Subcutaneous abdominal adipose tissue (tissue), 5 donors: Measurements from ENCODE around the gene FREM2.

Experiments
- H3K27ac ChIP-seq: one replicate; pipeline ENCODE4 v1.7.0; 2013; ENCODE audit warnings: low read depth, mild to moderate bottlenecking, inconsistent platforms, low read length, moderate library complexity
- H3K27me3 ChIP-seq, 5 donors: one replicate each; pipeline ENCODE4 v1.7.0; 2013; ENCODE audit warnings: low read length in 5 of 5, inconsistent platforms in 1 of 5; ENCODE audit not compliant: control insufficient read depth in 5 of 5, insufficient read depth in 4 of 5
- H3K36me3 ChIP-seq, 5 donors: one replicate each; pipeline ENCODE4 v1.7.0; 2013; ENCODE audit warnings: low read length in 5 of 5; ENCODE audit not compliant: control insufficient read depth in 5 of 5, insufficient read depth in 5 of 5
- H3K4me1 ChIP-seq, 5 donors: one replicate each; pipeline ENCODE4 v1.7.0; 2013; ENCODE audit warnings: low read length in 5 of 5, mild to moderate bottlenecking in 3 of 5, moderate library complexity in 1 of 5; ENCODE audit not compliant: control insufficient read depth in 5 of 5, insufficient read depth in 5 of 5
- H3K4me3 ChIP-seq, 5 donors: one replicate each; pipeline ENCODE4 v1.7.0; 2013; ENCODE audit warnings: low read length in 5 of 5, low read depth in 1 of 5
- H3K9ac ChIP-seq, 5 donors: one replicate each; pipeline ENCODE4 v1.7.0; 2013; ENCODE audit warnings: low read length in 5 of 5, mild to moderate bottlenecking in 4 of 5, moderate library complexity in 3 of 5
- H3K9me3 ChIP-seq, 5 donors: one replicate each; pipeline ENCODE4 v1.7.0; 2013; ENCODE audit warnings: low read length in 5 of 5; ENCODE audit not compliant: control insufficient read depth in 5 of 5
- donor health status: healthy.
- donor health status: healthy.
- donor health status: healthy.
- donor health status: healthy.
- donor health status: healthy.

Gene FREM2, protein sequence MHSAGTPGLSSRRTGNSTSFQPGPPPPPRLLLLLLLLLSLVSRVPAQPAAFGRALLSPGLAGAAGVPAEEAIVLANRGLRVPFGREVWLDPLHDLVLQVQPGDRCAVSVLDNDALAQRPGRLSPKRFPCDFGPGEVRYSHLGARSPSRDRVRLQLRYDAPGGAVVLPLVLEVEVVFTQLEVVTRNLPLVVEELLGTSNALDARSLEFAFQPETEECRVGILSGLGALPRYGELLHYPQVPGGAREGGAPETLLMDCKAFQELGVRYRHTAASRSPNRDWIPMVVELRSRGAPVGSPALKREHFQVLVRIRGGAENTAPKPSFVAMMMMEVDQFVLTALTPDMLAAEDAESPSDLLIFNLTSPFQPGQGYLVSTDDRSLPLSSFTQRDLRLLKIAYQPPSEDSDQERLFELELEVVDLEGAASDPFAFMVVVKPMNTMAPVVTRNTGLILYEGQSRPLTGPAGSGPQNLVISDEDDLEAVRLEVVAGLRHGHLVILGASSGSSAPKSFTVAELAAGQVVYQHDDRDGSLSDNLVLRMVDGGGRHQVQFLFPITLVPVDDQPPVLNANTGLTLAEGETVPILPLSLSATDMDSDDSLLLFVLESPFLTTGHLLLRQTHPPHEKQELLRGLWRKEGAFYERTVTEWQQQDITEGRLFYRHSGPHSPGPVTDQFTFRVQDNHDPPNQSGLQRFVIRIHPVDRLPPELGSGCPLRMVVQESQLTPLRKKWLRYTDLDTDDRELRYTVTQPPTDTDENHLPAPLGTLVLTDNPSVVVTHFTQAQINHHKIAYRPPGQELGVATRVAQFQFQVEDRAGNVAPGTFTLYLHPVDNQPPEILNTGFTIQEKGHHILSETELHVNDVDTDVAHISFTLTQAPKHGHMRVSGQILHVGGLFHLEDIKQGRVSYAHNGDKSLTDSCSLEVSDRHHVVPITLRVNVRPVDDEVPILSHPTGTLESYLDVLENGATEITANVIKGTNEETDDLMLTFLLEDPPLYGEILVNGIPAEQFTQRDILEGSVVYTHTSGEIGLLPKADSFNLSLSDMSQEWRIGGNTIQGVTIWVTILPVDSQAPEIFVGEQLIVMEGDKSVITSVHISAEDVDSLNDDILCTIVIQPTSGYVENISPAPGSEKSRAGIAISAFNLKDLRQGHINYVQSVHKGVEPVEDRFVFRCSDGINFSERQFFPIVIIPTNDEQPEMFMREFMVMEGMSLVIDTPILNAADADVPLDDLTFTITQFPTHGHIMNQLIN (N-terminal part only)

DNA sequence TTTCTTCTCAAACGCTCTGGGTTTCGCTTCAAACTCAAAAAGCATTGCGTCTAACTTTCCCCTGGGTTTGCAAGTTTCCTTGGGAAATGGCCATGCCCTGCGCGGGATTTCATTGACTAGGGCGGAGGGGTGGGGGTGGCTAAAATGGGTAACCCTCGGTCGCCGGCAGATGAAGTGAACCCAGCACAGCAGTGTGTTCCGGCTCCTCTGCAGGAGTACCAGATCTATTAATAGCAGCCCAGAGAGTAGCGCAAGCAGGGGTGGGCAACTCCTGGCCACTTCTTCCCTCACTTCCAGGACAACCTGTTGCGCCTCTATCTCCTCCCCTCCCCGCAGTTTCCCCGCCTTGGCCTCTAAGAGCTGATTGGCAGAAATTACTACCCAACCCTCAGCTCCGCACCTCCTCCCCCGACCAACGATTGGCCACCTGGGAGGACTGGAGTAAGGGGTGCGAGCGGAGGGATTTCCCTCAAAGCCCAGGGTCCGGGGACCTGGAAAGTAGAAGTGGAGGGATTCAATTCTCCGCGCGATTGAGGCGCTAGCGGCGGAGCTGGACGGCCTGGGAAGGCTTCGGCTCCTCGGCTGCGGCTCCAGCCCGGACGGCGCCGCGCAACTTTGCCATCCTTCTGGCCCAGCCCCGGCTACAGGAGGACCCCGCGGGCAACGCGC lies at the start of gene FREM2:
FREM2 (plus strand) TSS at position 501 of the 669 bp plus-strand sequence. CDS start 268 bp downstream, outside the sequence.
- Histone ChIP-seq H3K4me1 (peaks cover 0 to 23% (median 19%) of the 10 kb centered on the region in 5 donors), H3K36me3 (no peaks in the 10 kb centered on the region), H3K4me3 (peak within 1 kb of the TSS; percentile 47 to 65 (median 56)), H3K27ac (no peak within 1 kb of the TSS), H3K9me3 (no peaks in the 10 kb centered on the region), H3K9ac (no peak within 1 kb of the TSS), H3K27me3 (peaks cover 11 to 37% (median 21%) of the 10 kb centered on the region in 5 donors)

DNA sequence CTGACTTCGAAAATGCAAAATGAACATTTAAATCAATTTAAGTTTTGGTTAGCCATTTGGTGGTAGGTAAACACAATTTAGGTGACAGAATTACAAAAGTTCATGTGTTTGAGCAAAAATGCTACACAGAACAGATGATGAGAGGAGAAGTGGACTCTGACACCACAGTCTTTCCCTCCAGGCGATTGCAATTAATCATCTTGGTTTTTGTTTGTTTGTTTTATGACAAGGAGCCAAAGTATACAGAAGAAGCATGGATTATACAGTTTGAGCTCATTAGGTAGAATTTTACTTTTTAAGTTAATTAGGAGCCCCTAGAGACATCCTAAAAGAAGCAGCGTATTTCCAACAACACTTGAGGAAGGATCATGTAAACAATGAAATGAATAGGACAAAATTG lies 49.3 kb upstream of the FREM2 start:
- no peak overlapping the region for H3K4me3 ChIP-seq
- H3K9ac ChIP-seq = no peak overlapping the region
- H3K4me1 ChIP-seq = no peaks in the 10 kb centered on the region
- no peaks in the 10 kb centered on the region for H3K9me3 ChIP-seq
- H3K27ac ChIP-seq = no peak overlapping the region
- no peaks in the 10 kb centered on the region for H3K27me3 ChIP-seq
- H3K36me3 ChIP-seq = no peaks in the 10 kb centered on the region

DNA sequence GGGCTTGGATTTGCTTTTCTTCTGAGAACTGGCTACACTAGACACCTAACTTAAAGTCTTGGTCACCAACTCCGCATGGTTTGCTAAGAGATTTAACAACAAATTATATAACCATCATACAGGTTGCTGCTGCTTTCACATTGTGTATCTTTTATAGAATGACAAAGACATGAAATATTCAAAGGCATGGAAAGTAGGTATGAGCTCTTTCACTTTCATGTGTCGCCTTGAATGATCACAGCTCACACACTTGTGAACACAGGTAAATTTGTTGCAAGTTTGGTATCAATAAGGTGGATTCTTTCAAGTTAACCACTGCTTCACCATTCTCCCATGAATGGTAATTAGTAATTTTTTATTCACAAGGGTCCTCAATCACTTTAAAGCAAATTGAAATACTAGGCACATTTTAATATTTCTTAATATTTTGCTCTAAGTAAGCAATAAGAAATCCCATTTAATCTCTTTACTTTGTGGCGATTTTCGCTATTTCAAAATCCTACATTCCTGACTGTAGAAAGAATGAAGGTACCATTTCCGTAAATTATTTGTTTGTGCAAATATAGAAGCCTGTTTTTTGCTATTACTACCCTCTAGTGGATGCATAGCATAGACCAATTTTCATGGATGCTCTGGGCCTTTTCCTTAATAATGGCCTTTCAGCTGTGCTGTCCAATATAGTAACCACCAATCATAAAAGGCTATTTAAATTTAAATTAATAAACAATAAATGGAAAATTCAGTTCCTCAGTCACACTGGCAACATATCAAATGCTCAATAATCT lies 45.5 kb upstream of the FREM2 start:
- H3K27ac ChIP-seq = no peak overlapping the region
- no peaks in the 10 kb centered on the region for H3K27me3 ChIP-seq
- no peak overlapping the region for H3K9ac ChIP-seq
- no peak overlapping the region for H3K4me3 ChIP-seq
- H3K36me3 ChIP-seq = no peaks in the 10 kb centered on the region
- H3K9me3 ChIP-seq = no peaks in the 10 kb centered on the region
- H3K4me1 ChIP-seq = no peaks in the 10 kb centered on the region

DNA sequence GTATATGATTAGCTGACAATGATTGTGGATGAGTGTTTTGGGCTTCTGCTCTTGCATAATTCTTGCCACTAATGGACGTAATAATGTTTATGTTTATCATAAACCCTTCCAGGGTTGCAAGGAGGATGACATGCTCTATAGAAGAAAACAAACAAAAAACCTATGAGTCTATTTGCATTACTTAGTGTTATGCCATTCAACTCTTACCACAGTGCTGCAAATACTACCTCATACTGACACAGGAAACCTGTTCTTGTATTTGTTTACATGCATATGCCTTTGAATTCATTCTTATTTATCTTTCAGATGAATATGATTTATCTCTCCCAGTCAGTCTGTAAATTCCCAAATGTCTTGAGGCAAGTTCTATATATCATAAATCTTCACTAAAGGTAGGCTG lies 39.6 kb upstream of the FREM2 start:
- Histone ChIP-seq H3K4me1 (no peaks in the 10 kb centered on the region), H3K27me3 (no peaks in the 10 kb centered on the region), H3K9ac (no peak overlapping the region), H3K4me3 (no peak overlapping the region), H3K36me3 (no peaks in the 10 kb centered on the region), H3K27ac (no peak overlapping the region), H3K9me3 (no peaks in the 10 kb centered on the region)

DNA sequence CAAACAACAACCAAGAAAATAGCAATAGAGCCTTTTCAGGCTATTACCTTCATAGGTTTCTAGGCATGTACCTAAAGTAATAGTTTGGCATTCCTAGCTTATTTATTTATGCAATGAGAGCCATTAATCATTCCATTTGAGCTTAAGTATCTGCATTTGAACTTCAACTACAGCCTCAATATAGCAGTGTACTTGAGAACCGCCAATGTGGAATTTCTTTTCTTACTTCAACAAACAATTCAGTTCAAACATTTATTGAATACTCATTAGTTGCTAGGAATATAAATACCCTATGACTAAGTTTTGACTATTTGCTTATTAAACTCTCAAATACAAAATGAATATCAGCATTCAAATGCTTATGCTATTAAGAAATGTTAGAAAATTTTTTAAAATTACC lies 38.0 kb upstream of the FREM2 start:
- no peak overlapping the region for H3K9ac ChIP-seq
- H3K9me3 ChIP-seq = no peaks in the 10 kb centered on the region
- H3K36me3 ChIP-seq = no peaks in the 10 kb centered on the region
- H3K4me3 ChIP-seq = no peak overlapping the region
- H3K27ac ChIP-seq = no peak overlapping the region
- H3K4me1 ChIP-seq = no peaks in the 10 kb centered on the region
- H3K27me3 ChIP-seq = no peaks in the 10 kb centered on the region

DNA sequence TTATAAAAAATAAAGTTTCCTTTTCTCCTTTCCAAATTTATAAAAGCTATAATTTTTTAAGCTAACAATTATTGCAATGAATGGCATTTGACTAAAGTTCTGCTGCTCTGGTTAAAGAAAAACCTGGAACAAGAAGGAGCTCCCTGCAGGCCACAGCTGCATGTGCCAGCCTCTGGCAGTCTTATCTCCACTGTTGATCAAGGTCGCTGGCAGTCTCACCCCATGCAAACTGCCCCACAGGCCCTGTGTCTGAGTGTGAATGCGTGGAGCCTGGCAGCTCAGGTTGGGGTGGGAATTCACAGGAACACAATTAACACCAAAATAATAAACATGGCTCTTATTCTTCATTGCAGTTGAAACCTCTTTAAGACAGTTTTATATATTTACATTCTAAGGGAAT lies 30.2 kb upstream of the FREM2 start:
- Histone ChIP-seq H3K36me3 (no peaks in the 10 kb centered on the region), H3K9me3 (no peaks in the 10 kb centered on the region), H3K27me3 (no peaks in the 10 kb centered on the region), H3K4me1 (no peaks in the 10 kb centered on the region), H3K27ac (no peak overlapping the region), H3K4me3 (no peak overlapping the region), H3K9ac (no peak overlapping the region)

DNA sequence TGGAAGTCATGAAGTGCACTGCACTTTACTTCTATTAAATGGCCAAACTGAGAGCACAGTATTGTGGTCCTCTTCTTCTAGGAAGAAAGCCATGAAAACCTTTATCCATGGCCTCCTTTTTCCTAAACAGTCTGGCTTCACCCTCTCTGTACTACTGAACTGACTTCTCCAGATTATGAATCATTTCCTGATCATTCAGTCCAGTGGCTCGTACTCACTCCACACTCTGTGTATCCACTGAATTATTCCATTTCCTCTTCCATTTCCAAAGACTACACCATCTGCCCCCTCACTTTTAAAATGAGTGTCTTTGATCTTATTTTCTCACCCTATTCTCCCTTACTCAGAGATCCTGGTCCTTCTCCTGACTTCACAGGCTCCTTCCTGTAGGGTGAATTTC lies 29.7 kb upstream of the FREM2 start:
- H3K4me1 ChIP-seq = no peaks in the 10 kb centered on the region
- H3K27me3 ChIP-seq = no peaks in the 10 kb centered on the region
- no peaks in the 10 kb centered on the region for H3K9me3 ChIP-seq
- no peaks in the 10 kb centered on the region for H3K36me3 ChIP-seq
- H3K27ac ChIP-seq = no peak overlapping the region
- H3K9ac ChIP-seq = no peak overlapping the region
- H3K4me3 ChIP-seq = no peak overlapping the region

DNA sequence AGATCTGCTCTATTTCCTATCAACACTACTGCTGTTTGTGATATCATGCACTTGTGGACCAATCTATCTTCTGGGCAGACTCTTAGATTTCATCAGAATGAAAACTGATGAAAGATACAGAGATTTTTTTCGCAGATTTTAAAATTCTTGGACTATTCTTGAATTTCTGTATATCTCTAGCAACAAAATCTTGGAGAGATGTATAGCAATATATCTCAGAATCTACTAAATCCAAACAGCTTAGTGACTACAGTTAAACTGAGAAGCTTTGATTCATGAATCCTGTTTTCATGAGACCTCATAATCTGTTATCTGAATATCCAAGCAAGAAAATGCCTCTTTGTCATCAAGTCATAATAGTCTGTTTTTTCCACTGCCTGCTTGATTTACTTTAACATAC lies 28.0 kb upstream of the FREM2 start:
- H3K27me3 ChIP-seq = peaks cover 0 to 5% (median 3%) of the 10 kb centered on the region in 5 donors
- no peaks in the 10 kb centered on the region for H3K4me1 ChIP-seq
- H3K9me3 ChIP-seq = no peaks in the 10 kb centered on the region
- H3K4me3 ChIP-seq = no peak overlapping the region
- H3K36me3 ChIP-seq = no peaks in the 10 kb centered on the region
- H3K27ac ChIP-seq = no peak overlapping the region
- H3K9ac ChIP-seq = no peak overlapping the region
